GM18861 (cell line): ENCODE results near the gene VPS25.
"Not testable (repeated sequence)": the region's sequence is repeated elsewhere in the genome, so short reads cannot be mapped to it uniquely, and the experiment has no call there.

Experiments
- ATAC-seq: cut with Tn5 transposase; IDR thresholded peaks from one replicate; pipeline ENCODE4 v1.9.1; 2021; ENCODE audit not compliant: unreplicated experiment

The VPS25 gene

DNA sequence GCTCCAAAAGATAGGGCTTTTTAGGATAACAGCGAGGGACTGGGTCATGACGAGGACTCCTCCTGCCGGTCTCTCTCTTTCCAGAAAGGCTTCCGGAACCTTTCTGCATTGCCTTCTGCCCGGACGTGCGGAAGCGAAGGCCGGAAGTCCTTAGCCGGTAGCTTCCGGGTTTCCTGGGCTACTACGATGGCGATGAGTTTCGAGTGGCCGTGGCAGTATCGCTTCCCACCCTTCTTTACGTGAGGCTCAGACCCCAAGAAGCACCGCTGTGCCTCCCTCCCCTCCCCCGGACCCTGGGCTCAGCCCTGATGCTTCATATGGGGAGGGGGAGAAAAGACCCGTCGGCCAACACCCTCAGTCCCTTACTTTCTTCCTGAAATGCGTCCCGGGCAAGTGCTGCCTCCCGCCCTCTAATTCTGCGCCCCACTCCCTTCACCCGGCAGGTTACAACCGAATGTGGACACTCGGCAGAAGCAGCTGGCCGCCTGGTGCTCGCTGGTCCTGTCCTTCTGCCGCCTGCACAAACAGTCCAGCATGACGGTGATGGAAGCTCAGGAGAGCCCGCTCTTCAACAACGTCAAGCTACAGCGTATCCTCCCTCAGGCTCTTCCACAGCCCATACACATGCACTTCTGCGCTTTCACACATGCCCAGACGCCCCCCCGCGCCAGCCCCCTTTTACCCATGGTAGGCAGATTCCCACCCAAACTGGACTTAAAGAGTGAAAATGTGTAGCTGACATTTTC, at the start of gene VPS25:
TSS of gene VPS25 (plus strand) at position 160 of the 746 bp plus-strand sequence. CDS start at position 187, 27 bp downstream.
- peak; percentile 59 for ATAC-seq

DNA sequence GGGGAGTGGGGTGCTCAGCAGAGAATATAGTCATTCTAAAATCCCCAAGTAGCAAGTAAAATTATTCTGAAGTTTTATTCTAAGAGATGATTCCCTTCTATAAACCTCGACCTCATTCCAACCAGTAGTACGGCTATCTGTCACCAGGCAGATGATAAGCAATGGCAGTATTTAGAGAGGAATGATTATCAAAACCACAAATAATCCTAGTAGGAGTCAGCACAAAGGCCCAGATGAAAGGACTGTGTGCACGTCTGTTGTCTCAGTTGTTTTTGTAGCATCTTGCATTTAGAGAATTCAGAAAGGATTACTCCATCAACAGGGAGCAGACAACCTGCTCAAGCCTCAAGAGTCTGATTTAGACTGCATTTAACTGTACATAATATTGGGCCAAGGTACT, 49.6 kb upstream of the VPS25 start:
- no peak for ATAC-seq

DNA sequence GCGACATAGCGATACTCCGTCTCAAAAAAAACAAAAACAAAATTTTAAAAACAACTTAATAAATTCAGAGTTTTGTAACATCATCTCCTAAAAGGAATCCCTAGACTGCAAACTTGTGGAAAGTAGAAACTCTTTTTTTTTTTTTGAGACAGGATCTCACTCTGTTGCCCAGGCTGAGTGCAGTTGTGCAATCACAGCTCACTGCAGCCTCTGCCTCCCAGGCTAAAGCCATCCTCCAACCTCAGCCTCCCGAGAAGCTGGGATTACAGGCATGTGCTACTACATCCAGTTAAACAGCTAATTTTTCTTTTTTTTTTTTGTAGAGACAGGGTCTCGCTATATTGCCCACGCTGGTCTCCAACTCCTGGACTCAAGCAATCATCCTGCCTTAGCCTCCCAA, 48.1 kb upstream of the VPS25 start:
- ATAC-seq = no peak

DNA sequence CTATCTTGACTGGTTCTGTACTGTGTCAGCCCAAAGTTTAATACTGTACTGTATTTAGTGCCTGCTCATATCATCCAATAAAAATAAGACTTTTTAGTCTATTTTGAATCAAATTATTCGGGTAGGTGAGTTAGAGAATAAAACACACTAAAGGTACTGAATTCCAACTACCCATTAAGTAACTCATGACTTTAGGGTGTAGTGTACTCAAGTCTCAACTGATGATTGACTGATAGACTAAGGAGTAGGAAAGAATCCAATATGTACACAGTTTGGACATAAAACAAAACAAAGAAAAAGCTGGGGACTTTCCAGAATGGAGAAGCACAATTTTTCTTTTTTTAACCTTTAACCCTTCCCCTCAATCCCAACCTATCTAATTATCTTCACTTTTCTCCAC, 32.5 kb upstream of the VPS25 start:
- no peak for ATAC-seq

DNA sequence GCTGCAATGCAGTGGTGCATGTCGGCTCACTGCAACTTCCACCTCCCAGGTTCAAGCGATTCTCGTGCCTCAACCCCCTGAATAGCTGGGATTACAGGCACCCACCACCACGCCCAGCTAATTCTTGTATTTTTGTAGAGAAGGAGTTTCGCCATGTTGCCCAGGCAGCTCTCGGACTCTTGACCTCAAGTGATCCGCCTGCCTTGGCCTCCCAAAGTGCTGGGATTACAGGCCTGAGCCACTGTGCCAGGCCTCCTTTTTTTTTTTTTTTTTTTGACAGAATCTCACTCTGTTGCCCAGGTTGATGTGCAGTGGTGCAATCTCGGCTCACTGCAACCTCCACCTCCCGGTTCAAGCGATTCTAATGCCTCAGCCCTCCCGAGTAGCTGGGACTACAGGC, 30.3 kb upstream of the VPS25 start:
- ATAC-seq = not testable (repeated sequence)

GRCh38 chr17:42743595-42744282, 29.5 kb upstream of the VPS25 start:
- no peak for ATAC-seq

DNA sequence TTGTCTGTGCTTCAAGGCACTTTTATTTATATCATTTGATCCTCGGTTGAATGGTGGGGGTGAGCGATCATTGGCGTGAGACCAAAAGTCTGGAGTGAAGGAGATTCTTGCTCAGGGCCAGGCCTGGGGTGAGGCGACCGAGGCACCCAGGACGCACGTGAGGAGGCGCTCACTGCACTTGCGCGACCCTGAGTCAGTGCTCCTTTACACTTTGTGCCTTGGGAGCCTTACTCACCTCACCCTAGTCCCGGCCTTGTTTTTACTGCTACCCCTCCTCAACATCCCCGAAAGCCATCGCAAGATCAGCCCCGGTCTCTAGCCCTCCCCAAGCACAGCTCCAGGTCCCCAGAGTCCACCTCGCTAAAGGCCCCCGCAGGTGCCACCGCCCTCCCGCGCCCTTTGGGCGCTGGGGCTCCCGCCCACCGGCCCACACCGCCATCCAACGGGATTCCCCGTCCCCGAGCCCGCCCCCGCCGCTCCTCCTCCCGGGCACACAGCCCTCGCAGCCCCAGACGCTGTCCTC, 28.9 kb upstream of the VPS25 start:
- peak; percentile 31 for ATAC-seq

GRCh38 chr17:42744806-42745617, 28.2 kb upstream of the VPS25 start, which contains the start of gene EZH1:
Gene EZH1, minus strand, starts transcription at chr17:42745040. Its CDS starts 16,099 bp downstream, at chr17:42728941.
- peak; percentile 84 for ATAC-seq

- no peak for ATAC-seq
These were observed 24.9 kb upstream of the VPS25 start for GRCh38 chr17:42748202-42748907.

DNA sequence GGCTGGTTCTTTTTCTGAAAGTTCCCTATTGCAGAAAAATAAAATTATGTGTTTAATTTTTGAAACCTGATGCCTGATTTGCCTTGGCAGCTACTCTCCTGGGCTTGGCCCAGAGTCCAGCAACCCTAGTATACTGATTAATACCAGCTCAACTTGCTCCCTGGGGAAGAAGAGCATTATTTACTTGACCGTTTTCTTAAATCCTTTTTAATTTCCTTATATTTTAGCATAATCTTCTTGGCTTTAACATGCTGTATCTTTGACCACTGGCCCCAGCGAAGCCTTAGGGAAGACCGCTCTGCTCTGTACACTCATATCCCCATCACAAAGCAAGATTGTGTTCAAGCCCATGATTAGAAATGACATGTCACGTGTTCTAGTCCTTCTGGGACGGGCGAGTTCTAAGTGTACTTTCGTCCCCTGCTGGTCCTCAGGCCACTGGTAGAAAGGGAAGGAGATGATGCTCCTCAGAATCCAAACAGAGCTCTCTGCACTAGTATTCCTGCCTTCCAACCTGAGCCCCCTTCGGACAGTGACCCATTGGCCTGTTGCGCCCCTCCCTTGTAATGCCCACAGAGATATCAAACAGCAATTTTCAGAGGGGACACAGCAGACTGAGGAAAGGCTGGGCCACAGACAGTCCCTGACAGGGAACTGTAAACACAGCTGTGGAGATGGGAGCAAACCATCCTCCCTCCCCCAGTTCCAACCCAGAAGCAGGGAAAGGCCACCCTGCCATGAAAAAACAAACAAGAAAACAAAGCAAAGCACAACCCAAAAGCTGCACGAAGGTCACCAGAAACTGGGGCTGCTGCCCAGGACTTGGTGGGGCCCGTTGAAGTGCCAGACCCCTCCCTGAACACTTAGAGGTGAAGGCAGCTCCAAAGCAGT, 24.1 kb upstream of the VPS25 start:
- no peak for ATAC-seq

- no peak for ATAC-seq
These were observed 22.4 kb upstream of the VPS25 start for GRCh38 chr17:42750739-42751344.

- no peak for ATAC-seq
These were observed 21.6 kb upstream of the VPS25 start for GRCh38 chr17:42751628-42752027.

- ATAC-seq = no peak
These were observed 18.5 kb upstream of the VPS25 start for GRCh38 chr17:42754782-42755181.

DNA sequence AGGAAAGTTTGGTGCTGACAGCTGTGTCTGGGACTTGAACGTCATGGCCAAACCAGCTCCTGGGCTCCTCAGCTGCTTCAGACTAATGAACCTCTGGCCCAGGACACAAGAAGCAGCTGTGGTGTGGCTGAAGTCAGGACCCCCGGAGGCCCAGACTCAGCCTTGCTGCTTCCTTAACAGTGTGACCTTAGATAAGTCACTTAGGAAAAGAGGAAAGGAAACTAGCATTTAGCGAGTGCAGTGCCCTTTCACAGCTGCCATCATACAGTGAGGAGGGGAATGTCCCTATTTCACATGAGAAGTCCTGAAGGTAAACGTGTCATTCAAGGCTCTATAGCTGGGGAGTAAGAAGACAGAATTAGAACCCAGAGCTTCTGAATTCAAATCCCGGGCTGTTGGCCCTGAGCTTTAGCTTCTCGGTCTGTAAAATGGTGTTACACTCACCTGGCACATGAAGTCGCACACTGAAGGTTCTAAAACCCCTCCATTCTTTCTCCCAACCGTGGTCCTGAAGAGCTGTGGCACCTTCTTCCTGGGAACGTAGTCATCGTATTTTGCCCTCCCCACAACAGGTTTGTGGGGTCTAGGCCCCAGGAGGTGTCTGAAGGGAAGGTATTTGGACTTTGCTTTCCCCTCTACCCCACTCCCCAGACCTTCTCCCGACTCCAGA, 13.1 kb upstream of the VPS25 start:
- ATAC-seq = no peak

- ATAC-seq = no peak
These were observed 12.3 kb upstream of the VPS25 start, which contains the start of gene RAMP2 for GRCh38 chr17:42760652-42761581. Gene RAMP2, plus strand, starts transcription at chr17:42761227. Its CDS starts 35 bp downstream, at chr17:42761262.

- ATAC-seq = no peak
These were observed 11.6 kb upstream of the VPS25 start for GRCh38 chr17:42761638-42762037.

- no peak for ATAC-seq
These were observed 7.1 kb upstream of the VPS25 start for GRCh38 chr17:42766124-42766523.

DNA sequence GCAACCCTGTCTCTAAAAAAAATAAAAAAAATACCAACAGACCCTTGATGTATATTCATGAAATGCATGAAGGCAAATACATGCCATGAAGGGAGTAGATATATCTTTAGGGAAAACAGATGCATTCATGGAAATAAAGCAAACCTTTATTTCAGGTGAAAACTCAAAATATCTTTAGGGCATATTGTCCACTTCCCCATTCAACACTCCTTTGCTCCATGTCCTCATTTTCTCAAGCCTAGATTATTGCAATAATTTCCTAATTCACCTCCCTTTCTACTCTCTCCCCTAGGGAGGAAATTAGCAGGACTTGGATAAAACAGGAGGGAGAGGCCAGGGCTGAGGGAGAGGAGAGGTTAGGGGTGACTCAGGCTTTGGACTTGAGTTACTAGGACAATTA, 5.7 kb upstream of the VPS25 start:
- ATAC-seq = no peak
